Measurements from ENCODE around the gene KRTAP20-1. TPM values are rescaled to one million over a fixed set of nuclear protein-coding genes. Genes with fewer than 3 reads are reported as not detected.

Gene KRTAP20-1
- total and polyA plus RNA-seq, 4 donors: not detected

DNA sequence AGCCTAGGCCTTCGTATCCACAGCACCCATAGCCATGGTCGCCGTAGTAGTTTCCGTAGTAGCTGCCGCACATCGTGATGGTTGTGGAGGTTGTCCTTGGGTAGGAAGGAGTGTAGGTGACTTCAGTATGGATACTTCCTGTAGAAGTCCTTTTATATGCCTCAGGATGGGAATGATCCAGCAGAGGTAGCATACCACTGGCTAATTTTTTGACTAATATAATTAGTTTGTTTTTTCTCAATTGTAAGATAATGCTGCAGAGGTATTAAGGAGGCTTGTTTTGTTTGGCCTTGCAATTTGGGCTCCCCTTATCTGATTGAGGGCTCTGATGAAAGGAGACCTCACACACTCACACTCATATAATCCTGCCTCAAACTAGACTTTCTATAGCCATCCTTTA lies 17.4 kb upstream of the KRTAP20-1 start, which contains the start of gene KRTAP6-2:
KRTAP6-2 (minus strand) TSS at position 101 of the 400 bp plus-strand sequence; CDS start at position 73, 28 bp downstream.
- Histone ChIP-seq H3K4me1 (ENCODE audit: control insufficient read depth in 4 of 4, insufficient read depth in 4 of 4, low read length in 3 of 4) (no peaks in the 10 kb centered on the region), H3K36me3 (ENCODE audit: control insufficient read depth in 4 of 4, insufficient read depth in 3 of 4, low read depth in 1 of 4, low read length in 3 of 4) (no peaks in the 10 kb centered on the region), H3K9me3 (ENCODE audit: control insufficient read depth in 4 of 4, low read length in 3 of 4) (no peaks in the 10 kb centered on the region), H3K27me3 (ENCODE audit: control insufficient read depth in 4 of 4, insufficient read depth in 4 of 4, low read length in 3 of 4) (no peaks in the 10 kb centered on the region), H3K27ac (ENCODE audit: low read depth in 1 of 2, low read length in 2 of 2) (no peak within 1 kb of the TSS), H3K9ac (ENCODE audit: low read depth in 1 of 2, low read length in 2 of 2) (no peak within 1 kb of the TSS), H3K4me3 (ENCODE audit: low read depth in 1 of 3, low read length in 3 of 3) (no peak within 1 kb of the TSS)
- 90% methylated on average over 6 of the region's 6 CpGs for WGBS
- no peak for DNase-seq (ENCODE audit: low spot score)
- TF ChIP-seq NR2F2 (IDR thresholded peaks at IDR 0.05) (no peak), EGR1 (IDR thresholded peaks at IDR 0.05; ENCODE audit: low read depth in 2 of 2) (no peak), FOXA2 (IDR thresholded peaks at IDR 0.05) (no peak), JUND (IDR thresholded peaks at IDR 0.05) (no peak), FOXA1 (IDR thresholded peaks at IDR 0.05) (no peak), GABPA (IDR thresholded peaks at IDR 0.05 in 1 of 2, conservative IDR thresholded peaks at IDR 0.05 in 1 of 2) (no peak), RXRA (IDR thresholded peaks at IDR 0.05) (no peak), MAX (IDR thresholded peaks at IDR 0.05) (no peak), TAF1 (conservative IDR thresholded peaks at IDR 0.05) (no peak), SP1 (IDR thresholded peaks at IDR 0.05) (no peak), RAD21 (IDR thresholded peaks at IDR 0.05) (no peak), YY1 (IDR thresholded peaks at IDR 0.05) (no peak)
- TF ChIP-seq, protein P1, sequence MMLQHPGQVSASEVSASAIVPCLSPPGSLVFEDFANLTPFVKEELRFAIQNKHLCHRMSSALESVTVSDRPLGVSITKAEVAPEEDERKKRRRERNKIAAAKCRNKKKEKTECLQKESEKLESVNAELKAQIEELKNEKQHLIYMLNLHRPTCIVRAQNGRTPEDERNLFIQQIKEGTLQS (IDR thresholded peaks at IDR 0.05): no peak
- TF ChIP-seq, protein P2, sequence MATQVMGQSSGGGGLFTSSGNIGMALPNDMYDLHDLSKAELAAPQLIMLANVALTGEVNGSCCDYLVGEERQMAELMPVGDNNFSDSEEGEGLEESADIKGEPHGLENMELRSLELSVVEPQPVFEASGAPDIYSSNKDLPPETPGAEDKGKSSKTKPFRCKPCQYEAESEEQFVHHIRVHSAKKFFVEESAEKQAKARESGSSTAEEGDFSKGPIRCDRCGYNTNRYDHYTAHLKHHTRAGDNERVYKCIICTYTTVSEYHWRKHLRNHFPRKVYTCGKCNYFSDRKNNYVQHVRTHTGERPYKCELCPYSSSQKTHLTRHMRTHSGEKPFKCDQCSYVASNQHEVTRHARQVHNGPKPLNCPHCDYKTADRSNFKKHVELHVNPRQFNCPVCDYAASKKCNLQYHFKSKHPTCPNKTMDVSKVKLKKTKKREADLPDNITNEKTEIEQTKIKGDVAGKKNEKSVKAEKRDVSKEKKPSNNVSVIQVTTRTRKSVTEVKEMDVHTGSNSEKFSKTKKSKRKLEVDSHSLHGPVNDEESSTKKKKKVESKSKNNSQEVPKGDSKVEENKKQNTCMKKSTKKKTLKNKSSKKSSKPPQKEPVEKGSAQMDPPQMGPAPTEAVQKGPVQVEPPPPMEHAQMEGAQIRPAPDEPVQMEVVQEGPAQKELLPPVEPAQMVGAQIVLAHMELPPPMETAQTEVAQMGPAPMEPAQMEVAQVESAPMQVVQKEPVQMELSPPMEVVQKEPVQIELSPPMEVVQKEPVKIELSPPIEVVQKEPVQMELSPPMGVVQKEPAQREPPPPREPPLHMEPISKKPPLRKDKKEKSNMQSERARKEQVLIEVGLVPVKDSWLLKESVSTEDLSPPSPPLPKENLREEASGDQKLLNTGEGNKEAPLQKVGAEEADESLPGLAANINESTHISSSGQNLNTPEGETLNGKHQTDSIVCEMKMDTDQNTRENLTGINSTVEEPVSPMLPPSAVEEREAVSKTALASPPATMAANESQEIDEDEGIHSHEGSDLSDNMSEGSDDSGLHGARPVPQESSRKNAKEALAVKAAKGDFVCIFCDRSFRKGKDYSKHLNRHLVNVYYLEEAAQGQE (IDR thresholded peaks at IDR 0.05): no peak

- Histone ChIP-seq H3K4me3 (ENCODE audit: low read depth in 1 of 3, low read length in 3 of 3) (no peak within 1 kb of the TSS), H3K36me3 (ENCODE audit: control insufficient read depth in 4 of 4, insufficient read depth in 3 of 4, low read depth in 1 of 4, low read length in 3 of 4) (no peaks in the 10 kb centered on the region), H3K27me3 (ENCODE audit: control insufficient read depth in 4 of 4, insufficient read depth in 4 of 4, low read length in 3 of 4) (no peaks in the 10 kb centered on the region), H3K4me1 (ENCODE audit: control insufficient read depth in 4 of 4, insufficient read depth in 4 of 4, low read length in 3 of 4) (no peaks in the 10 kb centered on the region), H3K9me3 (ENCODE audit: control insufficient read depth in 4 of 4, low read length in 3 of 4) (no peaks in the 10 kb centered on the region), H3K9ac (ENCODE audit: low read depth in 1 of 2, low read length in 2 of 2) (no peak within 1 kb of the TSS), H3K27ac (ENCODE audit: low read depth in 1 of 2, low read length in 2 of 2) (no peak within 1 kb of the TSS)
- WGBS: 63% methylated on average over 1 of the region's 1 CpG
- DNase-seq (ENCODE audit: low spot score): no peak
- TF ChIP-seq YY1 (IDR thresholded peaks at IDR 0.05): no peak
- TF ChIP-seq EGR1 (IDR thresholded peaks at IDR 0.05; ENCODE audit: low read depth in 2 of 2): no peak
- TF ChIP-seq NR2F2 (IDR thresholded peaks at IDR 0.05): no peak
- no peak for TF ChIP-seq GABPA (IDR thresholded peaks at IDR 0.05 in 1 of 2, conservative IDR thresholded peaks at IDR 0.05 in 1 of 2)
- TF ChIP-seq FOXA1 (IDR thresholded peaks at IDR 0.05): no peak
- TF ChIP-seq CTCF (IDR thresholded peaks at IDR 0.05; ENCODE audit: low read depth, low read length, missing input control): no peak
- no peak for TF ChIP-seq HNF4G (IDR thresholded peaks at IDR 0.05)
- TF ChIP-seq RXRA (IDR thresholded peaks at IDR 0.05): no peak
- no peak for TF ChIP-seq FOXA2 (IDR thresholded peaks at IDR 0.05)
- TF ChIP-seq JUND (IDR thresholded peaks at IDR 0.05): no peak
- TF ChIP-seq HNF4A (conservative IDR thresholded peaks at IDR 0.05): no peak
- TF ChIP-seq, protein P2 (IDR thresholded peaks at IDR 0.05): no peak
- TF ChIP-seq, protein P1 (IDR thresholded peaks at IDR 0.05): no peak
- no peak for TF ChIP-seq SP1 (IDR thresholded peaks at IDR 0.05)
- no peak for TF ChIP-seq TAF1 (conservative IDR thresholded peaks at IDR 0.05)
Observed at GRCh38 chr21:30600787-30601186, 15.4 kb upstream of the KRTAP20-1 start, which contains the start of gene KRTAP22-1. Gene KRTAP22-1 (plus strand): TSS chr21:30601087.
